ENCODE measurements around the gene AOX1.

DNA sequence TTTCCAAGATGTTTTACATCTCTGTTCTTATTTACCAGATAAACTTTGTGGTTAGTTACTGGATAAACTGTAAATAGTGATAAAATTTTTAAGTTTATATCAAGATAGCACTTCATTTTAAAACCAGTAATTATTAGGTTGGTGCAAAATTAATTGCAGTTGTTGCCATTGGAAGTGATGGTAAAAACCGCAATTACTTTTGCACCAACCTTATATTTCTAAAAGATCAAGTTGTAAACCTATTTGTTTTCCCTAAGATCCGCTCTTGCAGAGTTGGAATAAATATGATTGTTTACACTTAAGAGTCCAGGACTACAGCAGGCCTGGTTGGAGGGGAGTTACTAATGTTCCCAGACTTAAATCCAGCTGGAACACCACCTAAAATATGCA is 479 bp upstream of the AOX1 start:
- no peak for TF ChIP-seq ZSCAN23 (tag by site-specific recombination; IDR thresholded peaks at IDR 0.05)
- TF ChIP-seq, protein P1, sequence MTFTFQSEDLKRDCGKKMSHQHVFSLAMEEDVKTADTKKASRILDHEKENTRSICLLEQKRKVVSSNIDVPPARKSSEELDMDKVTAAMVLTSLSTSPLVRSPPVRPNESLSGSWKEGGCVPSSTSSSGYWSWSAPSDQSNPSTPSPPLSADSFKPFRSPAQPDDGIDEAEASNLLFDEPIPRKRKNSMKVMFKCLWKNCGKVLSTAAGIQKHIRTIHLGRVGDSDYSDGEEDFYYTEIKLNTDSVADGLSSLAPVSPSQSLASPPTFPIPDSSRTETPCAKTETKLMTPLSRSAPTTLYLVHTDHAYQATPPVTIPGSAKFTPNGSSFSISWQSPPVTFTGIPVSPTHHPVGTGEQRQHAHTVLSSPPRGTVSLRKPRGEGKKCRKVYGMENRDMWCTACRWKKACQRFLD (tag by site-specific recombination; IDR thresholded peaks at IDR 0.05), result no peak
- TF ChIP-seq MYNN (tag by site-specific recombination; IDR thresholded peaks at IDR 0.05; ENCODE audit: borderline replicate concordance), result no peak
- TF ChIP-seq ZEB2 (tag by site-specific recombination; IDR thresholded peaks at IDR 0.05), result no peak
- TF ChIP-seq, protein P2, sequence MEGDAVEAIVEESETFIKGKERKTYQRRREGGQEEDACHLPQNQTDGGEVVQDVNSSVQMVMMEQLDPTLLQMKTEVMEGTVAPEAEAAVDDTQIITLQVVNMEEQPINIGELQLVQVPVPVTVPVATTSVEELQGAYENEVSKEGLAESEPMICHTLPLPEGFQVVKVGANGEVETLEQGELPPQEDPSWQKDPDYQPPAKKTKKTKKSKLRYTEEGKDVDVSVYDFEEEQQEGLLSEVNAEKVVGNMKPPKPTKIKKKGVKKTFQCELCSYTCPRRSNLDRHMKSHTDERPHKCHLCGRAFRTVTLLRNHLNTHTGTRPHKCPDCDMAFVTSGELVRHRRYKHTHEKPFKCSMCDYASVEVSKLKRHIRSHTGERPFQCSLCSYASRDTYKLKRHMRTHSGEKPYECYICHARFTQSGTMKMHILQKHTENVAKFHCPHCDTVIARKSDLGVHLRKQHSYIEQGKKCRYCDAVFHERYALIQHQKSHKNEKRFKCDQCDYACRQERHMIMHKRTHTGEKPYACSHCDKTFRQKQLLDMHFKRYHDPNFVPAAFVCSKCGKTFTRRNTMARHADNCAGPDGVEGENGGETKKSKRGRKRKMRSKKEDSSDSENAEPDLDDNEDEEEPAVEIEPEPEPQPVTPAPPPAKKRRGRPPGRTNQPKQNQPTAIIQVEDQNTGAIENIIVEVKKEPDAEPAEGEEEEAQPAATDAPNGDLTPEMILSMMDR (tag by site-specific recombination; IDR thresholded peaks at IDR 0.05), result no peak
- no peak for TF ChIP-seq KLF9 (tag by site-specific recombination; IDR thresholded peaks at IDR 0.05; ENCODE audit: low read depth)
- TF ChIP-seq ZNF777 (tag by site-specific recombination; IDR thresholded peaks at IDR 0.05; ENCODE audit: borderline replicate concordance), result no peak
- TF ChIP-seq ZNF302 (tag by site-specific recombination; IDR thresholded peaks at IDR 0.05; ENCODE audit: low read depth), result no peak
- no peak for TF ChIP-seq ZNF560 (tag by site-specific recombination; IDR thresholded peaks at IDR 0.05; ENCODE audit: borderline replicate concordance)
- no peak for TF ChIP-seq KLF1 (tag by site-specific recombination; IDR thresholded peaks at IDR 0.05)
- TF ChIP-seq, protein P3, sequence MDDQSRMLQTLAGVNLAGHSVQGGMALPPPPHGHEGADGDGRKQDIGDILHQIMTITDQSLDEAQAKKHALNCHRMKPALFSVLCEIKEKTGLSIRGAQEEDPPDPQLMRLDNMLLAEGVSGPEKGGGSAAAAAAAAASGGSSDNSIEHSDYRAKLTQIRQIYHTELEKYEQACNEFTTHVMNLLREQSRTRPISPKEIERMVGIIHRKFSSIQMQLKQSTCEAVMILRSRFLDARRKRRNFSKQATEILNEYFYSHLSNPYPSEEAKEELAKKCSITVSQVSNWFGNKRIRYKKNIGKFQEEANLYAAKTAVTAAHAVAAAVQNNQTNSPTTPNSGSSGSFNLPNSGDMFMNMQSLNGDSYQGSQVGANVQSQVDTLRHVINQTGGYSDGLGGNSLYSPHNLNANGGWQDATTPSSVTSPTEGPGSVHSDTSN (CRISPR knock-in tag; IDR thresholded peaks at IDR 0.05), result no peak
- TF ChIP-seq ZNF24 (tag by site-specific recombination; IDR thresholded peaks at IDR 0.05), result no peak
- TF ChIP-seq ZNF629 (tag by site-specific recombination; IDR thresholded peaks at IDR 0.05), result no peak
- TF ChIP-seq ZNF274 (IDR thresholded peaks at IDR 0.05; ENCODE audit: low read length), result no peak
- TF ChIP-seq ZNF274 (tag by site-specific recombination; IDR thresholded peaks at IDR 0.05; ENCODE audit: borderline replicate concordance), result no peak
